ENCODE measurements around the gene LCLAT1.
"Not testable (repeated sequence)": the region's sequence is repeated elsewhere in the genome, so short reads cannot be mapped to it uniquely, and the experiment has no call there.

LCLAT1 gene

DNA sequence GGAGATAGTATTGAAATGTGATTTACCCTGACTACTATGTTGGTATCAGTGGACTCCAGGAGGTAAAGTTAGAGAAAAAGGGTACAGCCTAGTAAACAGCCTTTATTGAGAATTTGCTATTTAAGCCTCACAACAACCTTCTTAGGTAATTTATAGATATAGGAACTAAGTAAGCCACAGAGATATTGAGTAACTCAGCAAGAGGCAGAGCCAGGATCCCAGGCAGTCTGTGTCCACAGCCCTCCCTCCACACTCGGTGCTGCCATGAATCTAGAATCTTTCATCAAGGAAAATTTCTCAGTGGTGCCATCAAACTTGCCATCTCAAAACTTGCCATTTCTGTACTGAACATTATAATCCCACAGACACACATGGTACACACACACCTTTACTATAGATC lies 189.3 kb downstream of the LCLAT1 start:
- H3K27me3 ChIP-seq (ENCODE audit: control insufficient read depth, insufficient read depth, low read length), result no peaks in the 10 kb centered on the region
- TF ChIP-seq, protein P1, sequence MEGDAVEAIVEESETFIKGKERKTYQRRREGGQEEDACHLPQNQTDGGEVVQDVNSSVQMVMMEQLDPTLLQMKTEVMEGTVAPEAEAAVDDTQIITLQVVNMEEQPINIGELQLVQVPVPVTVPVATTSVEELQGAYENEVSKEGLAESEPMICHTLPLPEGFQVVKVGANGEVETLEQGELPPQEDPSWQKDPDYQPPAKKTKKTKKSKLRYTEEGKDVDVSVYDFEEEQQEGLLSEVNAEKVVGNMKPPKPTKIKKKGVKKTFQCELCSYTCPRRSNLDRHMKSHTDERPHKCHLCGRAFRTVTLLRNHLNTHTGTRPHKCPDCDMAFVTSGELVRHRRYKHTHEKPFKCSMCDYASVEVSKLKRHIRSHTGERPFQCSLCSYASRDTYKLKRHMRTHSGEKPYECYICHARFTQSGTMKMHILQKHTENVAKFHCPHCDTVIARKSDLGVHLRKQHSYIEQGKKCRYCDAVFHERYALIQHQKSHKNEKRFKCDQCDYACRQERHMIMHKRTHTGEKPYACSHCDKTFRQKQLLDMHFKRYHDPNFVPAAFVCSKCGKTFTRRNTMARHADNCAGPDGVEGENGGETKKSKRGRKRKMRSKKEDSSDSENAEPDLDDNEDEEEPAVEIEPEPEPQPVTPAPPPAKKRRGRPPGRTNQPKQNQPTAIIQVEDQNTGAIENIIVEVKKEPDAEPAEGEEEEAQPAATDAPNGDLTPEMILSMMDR (IDR thresholded peaks at IDR 0.05), result no peak
- H3K4me3 ChIP-seq (ENCODE audit: low read depth, low read length), result no peak overlapping the region
- no peaks in the 10 kb centered on the region for H3K4me1 ChIP-seq
- H3K4me2 ChIP-seq (ENCODE audit: low read length), result no peak overlapping the region
- no peak overlapping the region for H3K9ac ChIP-seq
- H3K9me3 ChIP-seq (ENCODE audit: control insufficient read depth, low read length), result no peaks in the 10 kb centered on the region
- no peak overlapping the region for H3K27ac ChIP-seq
- no peaks in the 10 kb centered on the region for H3K79me2 ChIP-seq
- no peak overlapping the region for H2AFZ ChIP-seq
- H3K36me3 ChIP-seq (ENCODE audit: control insufficient read depth, insufficient read depth, low read length), result no peaks in the 10 kb centered on the region

DNA sequence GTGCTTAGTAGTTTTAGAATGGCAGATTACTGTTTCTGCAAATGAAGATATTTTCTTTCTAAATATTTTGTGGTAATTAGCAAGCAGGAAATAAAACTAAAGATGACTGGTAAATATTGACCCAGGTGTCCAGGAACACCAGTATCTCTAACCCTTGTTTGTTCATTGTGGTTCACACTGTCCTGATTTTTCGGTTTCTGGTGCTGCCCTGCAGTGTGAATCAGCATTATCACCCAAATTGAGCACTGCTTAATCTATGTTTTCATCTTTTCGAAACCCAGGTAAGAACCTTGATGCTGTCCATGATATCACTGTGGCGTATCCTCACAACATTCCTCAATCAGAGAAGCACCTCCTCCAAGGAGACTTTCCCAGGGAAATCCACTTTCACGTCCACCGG lies 192.8 kb downstream of the LCLAT1 start:
- no peaks in the 10 kb centered on the region for H3K36me3 ChIP-seq (ENCODE audit: control insufficient read depth, insufficient read depth, low read length)
- H3K4me2 ChIP-seq (ENCODE audit: low read length), result no peak overlapping the region
- no peak overlapping the region for H2AFZ ChIP-seq
- no peaks in the 10 kb centered on the region for H3K9me3 ChIP-seq (ENCODE audit: control insufficient read depth, low read length)
- no peak overlapping the region for H3K9ac ChIP-seq
- no peaks in the 10 kb centered on the region for H3K4me1 ChIP-seq
- no peak overlapping the region for H3K27ac ChIP-seq
- no peak overlapping the region for H3K4me3 ChIP-seq (ENCODE audit: low read depth, low read length)
- no peaks in the 10 kb centered on the region for H3K27me3 ChIP-seq (ENCODE audit: control insufficient read depth, insufficient read depth, low read length)
- no peaks in the 10 kb centered on the region for H3K79me2 ChIP-seq
- TF ChIP-seq, protein P1 (IDR thresholded peaks at IDR 0.05), result no peak

DNA sequence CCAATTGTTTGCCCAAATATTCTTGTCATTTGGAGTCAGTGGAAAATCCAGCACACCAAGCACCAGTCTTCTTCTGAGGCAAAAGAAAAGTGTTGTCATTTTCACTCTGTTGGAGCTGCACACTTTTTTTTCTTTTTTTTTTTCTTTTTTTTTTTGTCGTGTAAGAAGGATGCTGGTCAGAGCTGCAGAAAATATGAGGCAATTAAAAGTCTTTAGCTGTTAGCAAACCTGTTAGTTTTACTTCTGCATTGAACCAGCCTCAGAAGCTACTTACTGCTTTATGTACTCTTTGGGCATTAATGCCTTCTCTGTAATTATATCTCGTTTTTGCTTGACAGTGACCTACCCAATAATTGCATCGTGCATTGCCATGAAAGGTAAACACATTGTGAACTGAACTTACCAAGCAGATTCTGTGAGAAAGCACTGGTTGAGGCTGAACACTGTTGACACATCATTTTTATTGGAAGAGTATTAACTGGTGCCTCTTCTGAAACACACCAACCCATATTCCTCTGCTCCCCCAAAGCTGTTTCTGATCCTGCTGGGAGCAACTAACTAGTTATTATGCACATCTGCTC lies 194.8 kb downstream of the LCLAT1 start:
- no peaks in the 10 kb centered on the region for H3K79me2 ChIP-seq
- H2AFZ ChIP-seq, result no peak overlapping the region
- H3K4me2 ChIP-seq (ENCODE audit: low read length), result no peak overlapping the region
- H3K9ac ChIP-seq, result no peak overlapping the region
- no peaks in the 10 kb centered on the region for H3K4me1 ChIP-seq
- H3K9me3 ChIP-seq (ENCODE audit: control insufficient read depth, low read length), result no peaks in the 10 kb centered on the region
- no peak overlapping the region for H3K27ac ChIP-seq
- TF ChIP-seq, protein P1 (IDR thresholded peaks at IDR 0.05), result no peak
- H3K4me3 ChIP-seq (ENCODE audit: low read depth, low read length), result no peak overlapping the region
- H3K27me3 ChIP-seq (ENCODE audit: control insufficient read depth, insufficient read depth, low read length), result no peaks in the 10 kb centered on the region
- no peaks in the 10 kb centered on the region for H3K36me3 ChIP-seq (ENCODE audit: control insufficient read depth, insufficient read depth, low read length)

DNA sequence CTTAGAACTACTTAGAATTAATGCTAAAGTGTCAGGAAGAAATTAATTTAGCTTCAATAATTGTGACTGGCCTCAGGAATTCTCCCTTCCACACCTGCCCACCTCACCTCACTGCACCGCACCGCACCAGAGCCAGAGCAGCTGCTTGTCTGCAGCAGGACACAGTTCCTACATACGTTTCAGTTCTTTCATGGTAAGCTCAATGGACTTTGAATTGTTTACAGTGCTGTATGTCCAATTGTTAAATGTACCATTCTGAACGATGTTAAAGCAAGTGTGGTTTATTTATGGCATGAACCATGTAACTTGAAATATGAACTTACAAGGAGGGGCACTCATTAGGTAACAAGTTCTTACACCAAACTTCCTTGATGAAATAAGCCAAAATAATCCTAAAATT lies 196.0 kb downstream of the LCLAT1 start:
- not testable (repeated sequence) for H3K4me1 ChIP-seq; H3K4me3 ChIP-seq (ENCODE audit: low read depth, low read length); H3K27me3 ChIP-seq (ENCODE audit: control insufficient read depth, insufficient read depth, low read length); H3K79me2 ChIP-seq; H2AFZ ChIP-seq; H3K9ac ChIP-seq; H3K9me3 ChIP-seq (ENCODE audit: control insufficient read depth, low read length); H3K4me2 ChIP-seq (ENCODE audit: low read length); H3K27ac ChIP-seq; H3K36me3 ChIP-seq (ENCODE audit: control insufficient read depth, insufficient read depth, low read length)

DNA sequence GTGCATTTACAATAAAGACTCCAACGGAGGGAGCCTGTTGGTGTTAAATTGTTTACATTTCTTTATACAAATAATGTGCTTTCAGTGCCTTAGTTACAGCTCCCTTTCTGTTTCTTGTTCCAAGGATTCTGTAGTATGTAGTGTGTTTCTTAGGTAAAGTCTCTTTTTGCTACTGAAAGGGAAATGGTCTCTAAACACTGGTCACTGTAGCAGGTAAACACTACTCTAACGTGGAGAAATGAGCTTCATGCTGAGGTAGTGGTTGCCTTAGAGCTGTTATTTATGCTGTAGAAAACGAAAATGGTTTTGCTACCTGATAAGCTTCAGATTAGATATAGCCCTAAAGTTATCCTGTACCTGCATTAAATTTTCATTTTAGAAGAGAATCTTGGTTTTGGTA lies 196.6 kb downstream of the LCLAT1 start:
- no peak overlapping the region for H3K4me3 ChIP-seq (ENCODE audit: low read depth, low read length)
- H3K4me2 ChIP-seq (ENCODE audit: low read length), result no peak overlapping the region
- H3K36me3 ChIP-seq (ENCODE audit: control insufficient read depth, insufficient read depth, low read length), result no peaks in the 10 kb centered on the region
- H3K9ac ChIP-seq, result no peak overlapping the region
- no peak overlapping the region for H3K27ac ChIP-seq
- no peaks in the 10 kb centered on the region for H3K9me3 ChIP-seq (ENCODE audit: control insufficient read depth, low read length)
- H2AFZ ChIP-seq, result no peak overlapping the region
- H3K27me3 ChIP-seq (ENCODE audit: control insufficient read depth, insufficient read depth, low read length), result no peaks in the 10 kb centered on the region
- H3K4me1 ChIP-seq, result no peaks in the 10 kb centered on the region
- TF ChIP-seq, protein P1 (IDR thresholded peaks at IDR 0.05), result no peak
- no peaks in the 10 kb centered on the region for H3K79me2 ChIP-seq
